Stimulated activated CD4-positive, alpha-beta T cell treated with anti-CD3 and anti-CD28 coated beads, TNF-alpha, amount 100 ng/mL, for 48 hours (primary cell): Measurements from ENCODE around the gene CREB5.

Source experiments
- DNase-seq, 3 donors: peaks; one replicate each; pipeline ENCODE4 v3.0.0-alpha.2; 2020; ENCODE audit warnings: low read depth in 3 of 3

Gene CREB5

DNA sequence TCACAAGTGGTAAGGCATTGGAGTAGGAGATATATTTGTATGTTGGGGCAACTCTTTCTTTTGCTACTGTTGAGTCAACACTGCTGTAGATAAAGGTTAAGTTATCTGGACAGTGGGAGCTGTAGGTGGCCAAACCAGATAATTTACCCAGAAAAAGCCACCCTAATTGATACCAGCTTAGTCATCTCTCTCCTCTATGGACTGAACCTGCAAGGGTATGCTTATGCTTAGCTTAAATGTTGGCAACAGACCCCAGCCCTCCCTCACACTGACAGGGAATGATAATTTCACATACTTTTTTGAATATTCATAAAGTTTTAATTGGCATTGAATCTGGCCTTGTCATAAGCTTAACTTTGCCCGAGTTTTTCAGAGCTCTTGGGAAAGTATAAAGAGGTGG is 66.3 kb downstream of the CREB5 start:
- DNase-seq, result no peak

DNA sequence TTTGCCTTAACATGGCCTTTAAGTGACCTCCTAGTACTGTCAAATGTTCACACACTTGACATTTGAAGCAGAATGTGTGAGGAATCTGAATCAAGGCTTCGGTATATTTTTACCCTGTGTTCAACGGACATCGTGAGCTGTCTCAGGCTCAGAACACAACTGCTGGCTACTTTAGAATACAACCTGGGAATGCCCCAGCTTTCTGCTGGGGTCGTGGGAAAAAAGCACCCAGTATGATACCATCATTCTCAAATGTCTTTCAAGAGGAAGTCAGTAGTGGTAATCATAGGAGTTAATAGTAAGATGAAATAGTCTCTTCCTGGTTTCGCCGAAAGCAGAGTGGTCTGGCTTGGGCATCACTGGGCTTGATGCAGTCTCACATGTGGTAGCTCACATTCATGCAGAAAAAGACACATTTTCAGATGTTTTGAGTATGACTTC is 67.2 kb downstream of the CREB5 start:
- no peak for DNase-seq

DNA sequence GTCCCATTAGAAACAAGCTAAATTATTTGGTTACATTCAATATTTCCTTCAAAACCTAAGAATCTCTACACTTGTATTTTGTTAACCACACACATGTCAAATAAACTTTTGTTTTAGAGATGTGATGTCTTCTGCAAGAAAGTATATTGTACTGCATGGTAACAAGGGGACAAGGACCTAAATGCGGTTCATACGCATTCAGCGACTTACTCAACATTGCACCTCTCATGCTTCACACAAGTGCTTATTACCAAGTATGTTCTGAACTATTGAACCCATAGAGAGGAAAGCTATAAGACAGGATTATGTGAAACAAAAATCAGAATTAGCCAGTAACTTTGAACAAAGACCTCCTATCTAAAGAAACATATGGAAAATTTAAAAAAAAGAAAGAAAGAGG is 68.3 kb downstream of the CREB5 start:
- no peak for DNase-seq

DNA sequence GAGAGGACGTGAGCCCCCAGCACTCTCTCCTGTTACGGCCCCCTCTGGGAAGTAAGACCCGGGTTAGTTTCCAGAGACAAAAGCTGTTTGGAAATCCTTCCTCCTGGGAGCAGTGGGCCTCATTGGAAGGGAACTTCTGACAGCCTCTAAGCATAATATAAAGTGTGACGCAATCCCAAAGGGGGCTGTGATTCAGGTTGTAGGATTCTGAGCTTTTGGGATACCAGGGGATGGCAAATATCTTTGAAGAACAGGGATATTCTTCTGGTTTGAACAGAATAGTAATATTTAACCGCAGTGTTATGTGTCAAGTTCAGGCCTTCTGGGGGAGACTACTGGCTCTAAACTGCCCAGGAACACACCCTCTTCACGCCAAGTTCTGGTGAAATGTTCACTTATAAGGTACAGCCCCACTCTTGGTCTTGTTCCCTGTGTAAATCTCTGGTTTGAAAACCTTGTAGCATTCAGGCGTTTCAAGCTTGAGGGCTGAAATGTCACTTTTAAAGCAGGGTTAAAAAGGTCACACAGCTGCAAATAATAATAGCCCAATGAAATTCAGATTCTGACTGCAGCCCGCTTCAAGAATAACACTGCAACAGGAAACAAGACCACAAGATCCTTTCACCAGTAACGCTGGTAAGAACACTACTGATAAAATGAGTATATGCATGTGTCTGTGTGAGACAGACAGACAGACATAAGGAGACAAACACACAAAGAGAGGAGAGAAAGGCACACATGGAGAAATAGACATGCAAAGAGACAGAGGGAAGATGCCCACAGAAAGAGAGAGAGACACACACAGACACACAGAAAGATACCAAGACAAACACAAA is 69.0 kb downstream of the CREB5 start:
- no peak for DNase-seq

DNA sequence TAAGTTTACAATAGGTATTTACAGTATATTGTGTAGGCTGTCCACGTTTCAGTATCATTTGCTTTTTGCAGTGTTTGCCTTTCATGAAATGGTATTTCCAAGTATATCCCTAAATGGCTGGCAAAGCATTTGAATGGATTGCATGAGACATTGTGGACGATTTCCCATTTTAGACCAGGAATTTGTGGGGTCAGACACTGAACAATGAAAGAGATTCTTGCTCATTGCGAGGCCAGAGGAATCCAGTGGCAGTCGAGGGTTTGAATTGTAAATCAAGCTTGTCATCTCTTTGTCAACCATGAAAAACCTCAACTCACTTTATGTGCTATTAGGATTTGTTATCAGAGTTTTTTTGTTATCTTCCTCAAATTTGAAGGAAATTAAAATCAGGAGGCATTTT is 70.8 kb downstream of the CREB5 start:
- DNase-seq, result no peak

GRCh38 chr7:28483908-28484605 is 71.7 kb downstream of the CREB5 start:
- DNase-seq, result no peak

- no peak for DNase-seq
Observed at GRCh38 chr7:28484606-28484935, 72.3 kb downstream of the CREB5 start.

DNA sequence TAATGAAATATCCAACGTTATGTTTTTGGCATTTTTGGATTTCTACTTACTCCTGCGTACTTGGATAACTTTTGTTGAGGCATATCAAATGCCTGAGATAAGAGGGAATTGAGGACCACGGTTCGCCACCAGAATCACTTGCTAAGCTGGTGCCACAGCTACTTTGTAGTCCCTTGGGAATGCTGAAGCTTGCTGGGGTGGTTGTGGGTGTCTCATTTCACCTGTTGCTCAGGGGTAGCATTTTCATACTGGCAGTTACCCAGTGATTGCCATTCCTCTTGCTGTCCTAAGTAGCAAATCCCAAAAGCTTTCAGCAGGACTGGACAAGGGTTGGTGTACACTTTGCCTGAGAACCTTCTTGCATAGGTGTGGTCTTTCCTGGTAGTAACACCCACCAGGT is 75.2 kb downstream of the CREB5 start:
- no peak for DNase-seq

DNA sequence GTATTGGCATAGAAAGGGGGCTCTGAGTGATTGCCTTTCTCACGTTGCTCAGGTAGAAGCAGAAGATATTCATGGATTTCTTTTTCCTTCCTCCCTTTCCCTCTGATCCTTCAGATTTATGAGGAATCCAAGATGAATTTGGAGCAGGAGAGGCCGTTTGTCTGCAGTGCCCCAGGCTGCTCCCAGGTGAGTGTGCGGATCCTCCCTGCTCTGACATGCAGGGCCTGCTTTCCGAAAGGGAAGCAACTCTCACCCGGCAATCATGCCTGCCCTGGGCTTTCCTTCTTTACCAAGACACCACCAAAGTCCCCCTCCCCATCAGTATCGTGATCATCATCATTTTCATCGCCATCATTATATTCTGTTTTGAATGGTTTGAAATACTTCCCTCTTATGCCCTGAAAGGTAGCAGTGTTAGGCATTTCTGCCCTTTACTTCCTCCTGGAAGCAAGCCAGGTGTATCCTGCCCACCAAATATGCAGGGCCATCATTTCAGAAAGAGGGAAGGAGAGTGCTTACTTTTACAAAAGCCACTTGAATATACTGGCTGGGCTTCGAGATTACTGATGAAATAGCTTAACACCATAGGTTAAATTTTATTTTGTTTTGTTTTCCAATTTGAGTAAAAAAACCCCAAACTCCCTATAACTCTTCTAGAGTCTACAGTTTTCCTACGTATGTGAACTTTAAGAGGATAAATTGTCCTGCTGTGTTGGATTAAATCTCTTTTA is 75.9 kb downstream of the CREB5 start:
- DNase-seq, result no peak

GRCh38 chr7:28490831-28491230 is 78.5 kb downstream of the CREB5 start:
- no peak for DNase-seq

GRCh38 chr7:28493477-28493876 is 81.2 kb downstream of the CREB5 start:
- DNase-seq, result no peak

DNA sequence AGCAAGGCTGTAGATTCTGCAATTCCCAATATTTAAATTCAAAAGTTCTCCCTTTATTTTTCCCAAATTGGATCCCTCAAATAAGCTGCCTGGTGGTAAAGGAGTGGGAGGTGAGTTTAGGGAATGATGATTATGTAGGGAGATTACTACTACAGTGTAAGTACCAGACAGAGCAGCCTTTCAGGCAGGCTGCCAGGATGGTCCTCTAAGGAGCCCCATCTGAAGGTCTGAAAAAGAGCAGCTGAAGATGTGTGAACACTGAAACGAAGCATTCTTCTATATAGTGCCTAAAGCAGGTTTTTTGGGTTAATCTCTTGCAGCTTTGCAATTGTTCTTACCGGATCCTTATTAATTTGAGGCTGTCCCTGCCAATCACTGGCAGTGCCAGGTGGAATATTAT is 84.7 kb downstream of the CREB5 start:
- DNase-seq, result no peak

DNA sequence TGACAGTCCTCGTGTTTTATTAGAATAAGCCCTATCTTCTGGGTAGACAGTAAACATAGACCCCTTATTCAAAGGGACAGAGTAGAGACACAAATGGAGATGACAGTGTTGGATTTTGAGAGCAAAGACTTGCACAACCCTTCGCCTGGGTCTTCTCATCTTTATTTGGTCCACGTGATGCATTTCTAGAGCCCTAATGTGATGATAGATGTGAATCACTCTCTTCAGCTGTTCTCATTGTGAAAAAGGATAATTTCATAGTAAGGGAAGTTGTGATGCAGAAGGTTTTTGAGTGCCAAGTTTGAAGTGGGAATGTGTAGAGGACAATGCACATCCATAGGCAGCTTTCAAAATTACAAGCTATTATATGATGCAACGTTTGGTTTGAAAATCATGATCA is 86.3 kb downstream of the CREB5 start:
- DNase-seq, result no peak

GRCh38 chr7:28500138-28500537 is 87.8 kb downstream of the CREB5 start:
- no peak for DNase-seq

DNA sequence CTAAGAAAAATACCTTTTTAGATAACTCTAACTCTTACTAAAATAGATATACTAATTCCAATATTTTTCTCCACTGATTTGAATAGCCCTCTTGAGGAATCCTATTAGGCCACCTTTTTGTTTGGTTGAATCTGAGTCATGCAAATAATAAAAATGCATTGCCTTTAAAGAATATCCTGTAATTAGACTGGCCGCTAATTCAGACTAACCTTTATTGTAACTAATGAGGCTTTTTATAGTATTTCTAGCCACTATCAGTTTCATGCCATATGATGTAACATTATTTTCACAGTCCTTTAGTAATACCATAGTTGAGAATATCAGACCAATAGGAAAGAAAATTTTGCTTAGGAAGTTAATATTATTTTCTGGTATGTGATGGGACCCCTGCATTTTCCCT is 90.1 kb downstream of the CREB5 start:
- DNase-seq, result no peak

GRCh38 chr7:28503396-28503795 is 91.1 kb downstream of the CREB5 start:
- DNase-seq, result no peak

DNA sequence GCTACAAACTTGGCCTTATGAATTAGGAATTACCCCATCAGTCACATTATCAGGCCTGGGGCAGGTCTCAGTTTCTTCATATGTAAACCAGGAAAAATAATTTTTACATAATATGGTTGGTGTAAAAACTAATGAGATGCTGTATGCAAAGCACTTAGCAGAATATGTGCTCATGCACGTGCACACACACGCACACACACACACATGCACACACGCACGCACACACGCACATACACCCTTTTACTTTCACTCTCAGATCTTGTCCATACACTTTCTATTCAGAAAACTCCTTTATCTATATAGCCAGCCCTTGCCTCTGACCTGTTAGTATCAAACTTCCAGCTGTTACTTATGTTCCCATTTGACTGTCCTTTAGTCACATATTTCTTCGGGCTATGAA is 92.7 kb downstream of the CREB5 start:
- no peak for DNase-seq

DNA sequence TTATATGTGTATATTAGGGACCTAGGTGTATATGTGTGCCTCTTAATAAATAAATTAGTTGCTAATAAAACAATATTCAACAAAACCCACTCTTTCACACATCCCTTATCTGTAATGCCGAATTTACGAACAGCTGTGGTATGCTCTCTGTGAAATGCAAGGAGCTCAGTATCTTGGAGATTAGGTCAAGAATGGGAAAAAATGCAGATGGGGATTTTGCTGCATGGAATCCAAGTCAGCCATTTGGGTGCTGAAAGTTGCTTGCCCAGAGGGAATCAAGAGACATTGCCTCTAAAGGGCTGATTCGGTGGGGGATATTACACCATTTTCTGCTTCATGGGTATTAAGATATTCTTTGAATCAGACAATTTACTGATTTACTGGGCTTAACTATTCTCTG is 93.5 kb downstream of the CREB5 start:
- no peak for DNase-seq

- no peak for DNase-seq
Observed at GRCh38 chr7:28507525-28508282, 95.4 kb downstream of the CREB5 start.

DNA sequence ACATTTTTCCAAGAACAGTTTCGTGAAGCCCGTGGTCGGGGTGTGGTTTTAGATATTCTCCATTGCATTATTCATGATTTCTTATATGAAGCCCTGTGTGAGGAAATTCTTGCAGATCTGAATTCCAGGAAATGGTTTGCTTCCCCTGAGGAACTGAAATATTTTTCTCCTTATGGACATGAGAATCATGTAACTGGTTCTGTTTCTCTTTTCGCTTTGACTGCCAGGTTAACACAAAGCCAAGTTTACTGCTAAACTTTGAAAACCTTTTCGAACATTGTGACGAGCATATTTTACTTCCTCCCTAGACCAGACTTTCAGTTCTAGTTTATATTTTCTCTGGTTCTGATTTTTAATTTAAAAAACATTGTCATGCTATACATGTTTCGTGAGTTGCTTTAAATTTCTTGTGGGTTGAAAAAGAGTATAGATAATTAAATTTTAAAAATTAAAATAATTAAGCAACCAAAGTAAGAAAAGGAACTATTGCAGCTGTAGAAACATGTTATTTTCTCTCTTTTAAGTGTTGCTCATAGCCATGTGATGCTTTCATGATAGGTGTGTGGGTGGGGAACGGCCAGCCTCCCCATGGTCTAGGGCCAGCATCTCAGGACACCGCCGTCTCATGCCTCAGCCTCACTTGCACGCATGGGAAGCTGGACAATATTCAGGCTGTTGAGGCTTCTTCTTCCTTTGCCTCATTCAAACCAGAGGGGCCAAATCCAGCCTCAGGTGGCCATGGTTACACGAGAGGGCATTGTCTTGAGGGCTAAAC is 97.1 kb downstream of the CREB5 start:
- no peak for DNase-seq

GRCh38 chr7:28510026-28510369 is 97.7 kb downstream of the CREB5 start:
- DNase-seq, result no peak
